Endothelial cell of umbilical vein (primary cell): ENCODE results near the gene VAV3. TPM values are rescaled to one million over a fixed set of nuclear protein-coding genes. Genes with fewer than 3 reads are reported as not detected.

Source experiments
- BruUV-seq: library from RNA; stranded (reverse); fragments of 400-500 nt; replicated peaks from 2 replicates; lab custom pipeline; 2021; lab: Mats Ljungman, UMichigan
- CTCF ChIA-PET: fragments of 300-600, 350-600 bp; sonication (Branson Sonifier 250); formaldehyde crosslinking; loops from one replicate; lab custom pipeline; 2021; ENCODE audit warnings: antibody characterized with exemption, inconsistent platforms; lab: Charles Lee
- POLR2A ChIA-PET: fragments of 300-600, 350-600 bp; sonication (Branson Sonifier 250); formaldehyde crosslinking; loops from one replicate; lab custom pipeline; 2021; ENCODE audit warnings: antibody characterized with exemption, inconsistent platforms; lab: Charles Lee
- DNase-seq: peaks from one replicate; pipeline ENCODE4 v3.0.0-alpha.2; 2011; ENCODE audit warnings: low read depth, low spot score
- FAIRE-seq: peaks from 2 replicates; lab custom pipeline; 2011; peaks lifted over from hg19 to GRCh38; lab: Jason Lieb, UNC
- H2AFZ ChIP-seq: 2 replicates; pipeline ENCODE4 v1.6.0; 2012; ENCODE audit warnings: low read depth, low read length, control low read depth, inconsistent platforms
- H3K27ac ChIP-seq: 2 replicates; pipeline ENCODE4 v1.5.1; 2011; ENCODE audit warnings: low read depth, mild to moderate bottlenecking, control low read depth, low read length, moderate library complexity; ENCODE audit not compliant: insufficient read depth
- H3K27me3 ChIP-seq, 2 experiments: 2 replicates each; pipeline versions ENCODE4 v1.6.0 to v1.6.1; 2011; ENCODE audit warnings: low read length in 2 of 2, mixed read lengths in 1 of 2; ENCODE audit not compliant: control insufficient read depth in 2 of 2, insufficient read depth in 2 of 2
- H3K36me3 ChIP-seq, 2 experiments: 2 replicates in 1 of 2; 3 replicates in 1 of 2; pipeline ENCODE4 v1.5.1; 2011; ENCODE audit warnings: low read length in 2 of 2, mild to moderate bottlenecking in 1 of 2, moderate library complexity in 1 of 2; ENCODE audit not compliant: control insufficient read depth in 2 of 2, insufficient read depth in 2 of 2; ENCODE audit errors: extremely low read depth in 1 of 2
- H3K4me1 ChIP-seq: 3 replicates; pipeline ENCODE4 v1.5.1; 2011; ENCODE audit warnings: mild to moderate bottlenecking, low read length; ENCODE audit not compliant: control insufficient read depth, insufficient read depth; ENCODE audit errors: extremely low read depth
- H3K4me2 ChIP-seq: 2 replicates; pipeline ENCODE4 v1.6.1; 2011; ENCODE audit warnings: low read length, control low read depth, mixed read lengths; ENCODE audit not compliant: insufficient read depth
- H3K4me3 ChIP-seq, 3 experiments: fragments of 200-600 bp in 1 of 3; sonication (generic), shearing (Covaris generic) in 1 of 3; replicated peaks in 1 of 3; 2 replicates each; pipeline ENCODE4 v1.5.1; 2011 to 2016; ENCODE audit warnings: control low read depth in 3 of 3, low read length in 3 of 3, mild to moderate bottlenecking in 2 of 3, inconsistent platforms in 1 of 3, low read depth in 1 of 3, moderate library complexity in 1 of 3; ENCODE audit not compliant: insufficient read depth in 1 of 3
- H3K79me2 ChIP-seq: 2 replicates; pipeline ENCODE4 v1.6.0; 2012; ENCODE audit warnings: low read length, inconsistent platforms; ENCODE audit not compliant: control insufficient read depth, insufficient read depth
- H3K9ac ChIP-seq: replicated peaks from 2 replicates; pipeline ENCODE3; 2011; ENCODE audit warnings: low read length, control low read depth; ENCODE audit not compliant: insufficient read depth; ENCODE audit errors: extremely low read depth
- H3K9me1 ChIP-seq: replicated peaks from 3 replicates; pipeline ENCODE4 v1.6.0; 2011; ENCODE audit warnings: mild to moderate bottlenecking, low read length; ENCODE audit not compliant: control insufficient read depth, insufficient read depth; ENCODE audit errors: extremely low read depth
- H3K9me3 ChIP-seq: replicated peaks from 2 replicates; pipeline ENCODE4 v1.5.1; 2012; ENCODE audit warnings: low read length, inconsistent platforms; ENCODE audit not compliant: control insufficient read depth, insufficient read depth
- H4K20me1 ChIP-seq: replicated peaks from 2 replicates; pipeline ENCODE3; 2011; ENCODE audit warnings: mild to moderate bottlenecking, low read length; ENCODE audit not compliant: control insufficient read depth, insufficient read depth; ENCODE audit errors: extremely low read depth
- CTCF ChIP-seq, 2 donors: IDR thresholded peaks; 1 replicate in 1 of 2; 2 replicates in 1 of 2; pipeline ENCODE4 v1.5.1; 2011; ENCODE audit warnings: low read length in 2 of 2, mild to moderate bottlenecking in 2 of 2, moderate library complexity in 2 of 2, control low read depth in 1 of 2, inconsistent platforms in 1 of 2, low read depth in 1 of 2; ENCODE audit not compliant: insufficient read depth in 1 of 2; ENCODE audit errors: extremely low read depth in 1 of 2
- EZH2 ChIP-seq: IDR thresholded peaks from 2 replicates; pipeline ENCODE4 v1.6.1; 2012; ENCODE audit warnings: borderline replicate concordance, low read depth, mild to moderate bottlenecking, moderate library complexity, low read length, inconsistent platforms; ENCODE audit not compliant: severe bottlenecking
- FOS ChIP-seq: IDR thresholded peaks from 2 replicates; pipeline ENCODE4 v1.6.1; 2011; ENCODE audit warnings: mild to moderate bottlenecking, low read length, moderate library complexity, borderline replicate concordance; ENCODE audit not compliant: insufficient read depth
- GATA2 ChIP-seq: IDR thresholded peaks from 2 replicates; pipeline ENCODE4 v1.7.0; 2011; ENCODE audit warnings: low read depth, mild to moderate bottlenecking, moderate library complexity, mixed read lengths, low read length; ENCODE audit not compliant: insufficient read length, insufficient read depth
- JUN ChIP-seq: IDR thresholded peaks from 2 replicates; pipeline ENCODE4 v1.6.1; 2011; ENCODE audit warnings: borderline replicate concordance, low read depth; ENCODE audit not compliant: insufficient read length, insufficient read depth
- MAX ChIP-seq: IDR thresholded peaks from 2 replicates; pipeline ENCODE4 v1.6.1; 2011; ENCODE audit not compliant: insufficient read depth, insufficient read length
- MYC ChIP-seq: IDR thresholded peaks from one replicate; pipeline ENCODE4 v1.6.1; 2011; ENCODE audit warnings: mild to moderate bottlenecking, low read depth, low read length
- POLR2A ChIP-seq: IDR thresholded peaks from 2 replicates; pipeline ENCODE4 v1.6.1; 2012; ENCODE audit warnings: low read depth, mild to moderate bottlenecking, control low read depth, low read length
- POLR2AphosphoS5 ChIP-seq: IDR thresholded peaks from 2 replicates; pipeline ENCODE4 v1.6.1; 2012; ENCODE audit warnings: low read depth, mild to moderate bottlenecking, control low read depth, low read length, moderate library complexity; ENCODE audit not compliant: insufficient read depth
- dilution Hi-C: fragments of 300-500 bp; cut with MboI; formaldehyde crosslinking; loops from one replicate; pipeline ENCODE4 v1.15.0; 2019; ENCODE audit warnings: low sequenced_read_pairs; ENCODE audit not compliant: extremely low pct_ligation_motif_present
- intact Hi-C: fragments of 100-400 bp; cut with micrococcal nuclease; formaldehyde crosslinking; loops from one replicate; pipeline ENCODE4 v1.10.0; 2022
- polyA plus RNA-seq, 4 experiments: library from polyadenylated mRNA; depleted of rRNA in 3 of 4; stranded (reverse) in 3 of 4; unstranded in 1 of 4; fragments of >200 nt; gene quantifications; 2 replicates each; pipeline versions ENCODE4 v1.2.1 to v1.2.3, GENCODE V29; 2011 to 2012; ENCODE audit warnings: missing spikeins in 1 of 4
- total RNA-seq: library from RNA; stranded (reverse); gene quantifications from 2 replicates; pipeline ENCODE4 v1.2.3, GENCODE V29; 2021

Gene VAV3
- total and polyA plus RNA-seq, 2 donors (not counting 3 experiments of a cell fraction or from before 2014, with no cell fraction given), result 0.18 to 1.5 TPM

DNA sequence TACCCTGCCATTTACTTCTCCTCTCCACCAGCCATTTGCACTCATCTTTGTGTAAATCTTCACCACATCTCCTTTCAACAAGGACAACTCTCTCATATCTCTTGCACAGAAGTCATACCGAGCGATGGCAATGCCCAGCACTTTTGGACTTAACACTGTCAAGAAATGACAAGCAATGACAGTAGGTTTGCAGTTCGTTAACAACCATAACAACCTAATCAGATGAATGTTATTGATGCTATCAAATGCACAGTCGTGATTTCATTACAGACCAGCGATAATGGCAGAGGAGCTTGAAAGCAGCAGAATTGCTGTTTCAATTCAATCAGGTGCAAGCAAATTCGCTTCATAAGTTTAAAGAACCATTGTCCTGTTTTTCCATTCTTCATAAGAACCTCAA is 390.9 kb downstream of the VAV3 start:
- H3K79me2 ChIP-seq, result no peaks in the 10 kb centered on the region
- no peak overlapping the region for H2AFZ ChIP-seq
- DNase-seq (no peak), FAIRE-seq (no peak)
- H3K27ac ChIP-seq, result no peak overlapping the region
- H3K27me3 ChIP-seq, result no peaks in the 10 kb centered on the region
- dilution Hi-C loops (no loop called here), intact Hi-C loops (no loop called here)
- no peaks in the 10 kb centered on the region for H3K36me3 ChIP-seq
- H4K20me1 ChIP-seq, result no peaks in the 10 kb centered on the region
- no peaks in the 10 kb centered on the region for H3K9me3 ChIP-seq
- BruUV-seq, result no TSS peak
- no peaks in the 10 kb centered on the region for H3K9me1 ChIP-seq
- no peak overlapping the region for H3K4me2 ChIP-seq
- no peak overlapping the region for H3K9ac ChIP-seq
- ChIA-PET POLR2A (no interaction called here), CTCF (no interaction called here)
- H3K4me1 ChIP-seq, result no peaks in the 10 kb centered on the region
- H3K4me3 ChIP-seq, result no peak overlapping the region
- TF ChIP-seq CTCF (IDR thresholded peaks at IDR 0.05; ENCODE audit: extremely low read depth in 1 of 2, insufficient read depth in 1 of 2, low read depth in 1 of 2, low read length in 2 of 2) (no peak), FOS (no peak), POLR2A (no peak), EZH2 (no peak), POLR2AphosphoS5 (no peak), MAX (no peak), MYC (no peak), JUN (no peak), GATA2 (no peak)
